Stomach smooth muscle (tissue), 2 donors: ENCODE results near the gene ITCH.

Experiments used
- H3K27ac ChIP-seq: one replicate; pipeline ENCODE4 v1.7.0; 2013; ENCODE audit warnings: mild to moderate bottlenecking, low read length, inconsistent platforms
- H3K27me3 ChIP-seq, 2 donors: one replicate each; pipeline ENCODE4 v1.7.0; 2013; ENCODE audit warnings: low read length in 2 of 2; ENCODE audit not compliant: insufficient read depth in 2 of 2, control insufficient read depth in 1 of 2
- H3K36me3 ChIP-seq, 2 donors: one replicate each; pipeline ENCODE4 v1.7.0; 2013; ENCODE audit warnings: low read length in 2 of 2; ENCODE audit not compliant: control insufficient read depth in 2 of 2, insufficient read depth in 2 of 2
- H3K4me1 ChIP-seq: one replicate; pipeline ENCODE4 v1.7.0; 2013; ENCODE audit warnings: low read length; ENCODE audit not compliant: control insufficient read depth, insufficient read depth
- H3K4me3 ChIP-seq, 2 donors: one replicate each; pipeline ENCODE4 v1.7.0; 2013; ENCODE audit warnings: low read length in 2 of 2
- H3K9ac ChIP-seq, 2 donors: one replicate each; pipeline ENCODE4 v1.7.0; 2013; ENCODE audit warnings: low read length in 2 of 2, mild to moderate bottlenecking in 1 of 2
- H3K9me3 ChIP-seq, 2 donors: one replicate each; pipeline ENCODE4 v1.7.0; 2013; ENCODE audit warnings: low read length in 2 of 2; ENCODE audit not compliant: control insufficient read depth in 2 of 2
- donor health status: healthy.
- donor health status: Pancreatic carcinoma.

ITCH gene

GRCh38 chr20:34532320-34532719 is 169.2 kb downstream of the ITCH start:
- Histone ChIP-seq H3K4me1 (peaks cover 17% of the 10 kb centered on the region), H3K27me3 (no peaks in the 10 kb centered on the region), H3K36me3 (peaks cover 53 to 76% of the 10 kb centered on the region in 2 donors), H3K9ac (no peak overlapping the region), H3K4me3 (no peak overlapping the region), H3K9me3 (no peaks in the 10 kb centered on the region), H3K27ac (no peak overlapping the region)

GRCh38 chr20:34532756-34533155 is 169.7 kb downstream of the ITCH start:
- Histone ChIP-seq H3K27me3 (no peaks in the 10 kb centered on the region), H3K4me3 (no peak overlapping the region), H3K4me1 (peaks cover 17% of the 10 kb centered on the region), H3K9ac (no peak overlapping the region), H3K36me3 (peaks cover 53 to 76% of the 10 kb centered on the region in 2 donors), H3K9me3 (no peaks in the 10 kb centered on the region), H3K27ac (no peak overlapping the region)

DNA sequence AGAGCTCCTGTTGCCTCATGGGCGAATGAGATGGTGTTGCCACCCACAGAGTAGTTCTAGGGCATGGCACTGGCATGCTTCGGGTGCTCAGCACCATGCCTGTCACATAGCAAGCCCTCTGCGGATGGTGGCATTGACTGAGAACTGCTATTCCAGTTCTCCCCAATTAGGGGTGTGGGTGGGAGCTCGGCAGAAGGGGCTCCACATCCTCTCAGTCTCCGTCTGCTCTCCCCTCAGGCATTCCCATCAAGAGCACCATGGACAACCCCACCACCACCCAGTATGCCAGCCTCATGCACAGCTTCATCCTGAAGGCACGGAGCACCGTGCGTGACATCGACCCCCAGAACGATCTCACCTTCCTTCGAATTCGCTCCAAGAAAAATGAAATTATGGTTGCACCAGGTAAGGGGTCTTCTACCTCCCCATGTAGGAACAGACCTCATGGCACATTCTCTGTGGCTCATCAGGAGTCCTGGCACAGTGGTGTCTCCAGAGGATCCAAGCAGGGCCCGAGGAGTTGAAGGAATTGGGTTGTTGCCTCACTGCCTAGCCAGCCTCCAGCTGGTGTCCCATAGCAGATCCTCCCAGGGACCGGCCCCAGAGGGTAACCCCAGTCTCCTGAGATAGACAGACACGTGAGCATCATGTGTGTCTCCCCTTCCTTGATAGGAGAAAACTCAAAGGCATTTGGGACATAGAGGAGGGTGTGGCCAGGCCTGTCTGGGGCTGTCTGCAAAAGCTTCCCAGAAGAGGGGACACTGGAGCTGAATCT is 171.5 kb downstream of the ITCH start:
- Histone ChIP-seq H3K9ac (no peak overlapping the region), H3K4me3 (no peak overlapping the region), H3K4me1 (peaks cover 5% of the 10 kb centered on the region), H3K9me3 (no peaks in the 10 kb centered on the region), H3K36me3 (peaks cover 49 to 67% of the 10 kb centered on the region in 2 donors), H3K27ac (no peak overlapping the region), H3K27me3 (no peaks in the 10 kb centered on the region)

DNA sequence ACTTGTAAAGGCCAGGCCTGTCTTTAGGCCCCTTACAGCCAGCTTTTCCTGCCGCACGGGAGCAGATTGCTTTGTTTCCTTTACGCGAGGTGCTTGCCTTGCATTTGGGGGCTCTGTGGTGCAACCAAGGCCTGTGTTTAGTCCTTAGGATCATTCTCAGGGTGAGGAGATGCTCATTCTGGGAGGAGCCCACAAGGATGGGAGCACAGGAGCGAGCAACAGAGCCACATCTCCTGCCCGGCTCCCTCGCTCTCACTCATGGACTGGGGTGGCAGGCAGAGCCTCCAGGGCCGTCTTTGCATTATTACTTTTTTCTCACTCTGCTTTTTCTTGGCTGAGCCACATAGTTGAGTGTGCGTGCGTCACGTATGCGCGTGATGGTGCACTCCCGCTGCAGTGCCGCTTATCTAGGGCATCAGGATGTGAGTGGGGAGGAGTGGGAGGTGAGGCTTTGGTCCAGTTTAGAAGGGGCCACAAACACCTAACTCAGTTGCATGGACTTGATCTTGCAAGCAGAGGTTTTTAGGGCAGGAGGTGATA is 172.3 kb downstream of the ITCH start:
- H3K9ac ChIP-seq, result no peak overlapping the region

DNA sequence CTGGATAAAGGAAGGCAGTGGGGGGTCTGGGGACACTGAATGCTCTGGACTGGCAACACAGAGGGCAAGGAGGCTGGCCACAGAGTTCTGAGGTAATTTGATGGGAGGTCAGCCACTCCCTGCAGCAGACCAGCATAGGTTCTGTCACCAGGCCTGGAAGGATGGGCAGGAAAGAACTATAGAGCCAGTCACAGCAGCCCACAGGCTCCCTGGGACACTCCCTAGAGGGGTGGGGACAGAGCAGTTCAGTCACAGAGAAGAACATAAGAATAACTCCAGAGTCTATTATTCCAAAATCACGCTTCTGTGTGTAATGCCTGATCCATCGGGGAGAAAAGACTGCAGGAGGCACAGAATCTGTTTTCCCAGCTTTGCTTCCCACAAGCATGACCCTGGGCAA is 172.8 kb downstream of the ITCH start:
- H3K9ac ChIP-seq, result no peak overlapping the region
- no peaks in the 10 kb centered on the region for H3K9me3 ChIP-seq
- peaks cover 4% of the 10 kb centered on the region for H3K4me1 ChIP-seq
- H3K27ac ChIP-seq, result no peak overlapping the region
- H3K27me3 ChIP-seq, result no peaks in the 10 kb centered on the region
- no peak overlapping the region for H3K4me3 ChIP-seq
- peaks cover 44 to 65% of the 10 kb centered on the region in 2 donors for H3K36me3 ChIP-seq

More for the DNA sequence above, 172.3 kb downstream of the ITCH start:
- no peak overlapping the region for H3K4me3 ChIP-seq
- no peaks in the 10 kb centered on the region for H3K27me3 ChIP-seq
- no peaks in the 10 kb centered on the region for H3K9me3 ChIP-seq
- peaks cover 45 to 65% of the 10 kb centered on the region in 2 donors for H3K36me3 ChIP-seq
- H3K4me1 ChIP-seq, result peaks cover 5% of the 10 kb centered on the region
- no peak overlapping the region for H3K27ac ChIP-seq

GRCh38 chr20:34536798-34537394 is 173.8 kb downstream of the ITCH start:
- no peaks in the 10 kb centered on the region for H3K9me3 ChIP-seq
- H3K4me1 ChIP-seq, result peaks cover 2% of the 10 kb centered on the region
- no peaks in the 10 kb centered on the region for H3K27me3 ChIP-seq
- no peak overlapping the region for H3K27ac ChIP-seq
- H3K4me3 ChIP-seq, result no peak overlapping the region
- H3K9ac ChIP-seq, result no peak overlapping the region
- H3K36me3 ChIP-seq, result peaks cover 44 to 67% of the 10 kb centered on the region in 2 donors

DNA sequence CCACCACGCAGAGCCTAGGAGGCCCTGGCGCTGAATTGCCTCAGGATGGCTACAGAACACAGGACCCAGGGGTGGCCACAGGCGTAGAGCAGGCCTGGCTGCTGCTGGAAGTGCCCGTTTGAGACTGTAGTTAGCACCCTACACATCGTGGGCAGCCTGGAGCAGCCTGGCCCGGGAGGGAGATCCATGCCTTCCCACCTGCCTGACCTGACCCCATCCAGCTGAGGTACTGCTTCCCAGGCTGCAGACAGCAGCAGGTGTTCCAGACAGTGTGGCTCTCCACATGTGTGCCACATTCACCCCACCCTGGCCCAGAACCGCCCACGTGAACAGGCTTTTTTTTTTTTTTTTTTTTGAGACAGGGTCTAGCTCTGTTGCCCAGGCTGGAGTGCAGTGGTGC is 174.6 kb downstream of the ITCH start:
- Histone ChIP-seq H3K9ac (no peak overlapping the region), H3K27ac (no peak overlapping the region), H3K4me3 (no peak overlapping the region), H3K36me3 (peaks cover 49 to 63% of the 10 kb centered on the region in 2 donors), H3K4me1 (peaks cover 2% of the 10 kb centered on the region), H3K27me3 (no peaks in the 10 kb centered on the region), H3K9me3 (no peaks in the 10 kb centered on the region)

DNA sequence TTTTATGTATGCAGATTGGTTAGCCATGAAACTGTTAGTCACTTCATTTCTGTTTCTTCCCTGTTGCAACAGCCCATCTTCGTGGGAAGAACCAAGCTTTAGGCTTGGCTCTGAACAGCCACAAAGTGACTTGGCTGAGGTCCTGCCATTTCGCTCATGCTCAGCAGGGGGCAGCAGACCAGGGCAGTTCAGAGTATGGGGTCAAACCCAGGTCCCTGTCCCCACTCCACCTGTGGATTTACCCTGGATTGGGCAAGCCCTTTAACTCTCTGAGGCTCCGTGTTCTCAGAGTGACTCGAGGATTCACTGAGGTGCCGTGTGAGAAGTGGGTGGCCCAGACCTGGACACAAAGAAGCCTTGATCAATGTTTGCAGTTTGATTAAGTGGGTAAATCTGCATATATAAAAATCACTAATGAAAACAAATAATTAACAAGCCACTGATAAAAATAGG is 175.6 kb downstream of the ITCH start:
- Histone ChIP-seq H3K36me3 (peaks cover 49 to 56% of the 10 kb centered on the region in 2 donors), H3K4me1 (no peaks in the 10 kb centered on the region), H3K9me3 (no peaks in the 10 kb centered on the region), H3K9ac (no peak overlapping the region), H3K27ac (no peak overlapping the region), H3K4me3 (no peak overlapping the region), H3K27me3 (no peaks in the 10 kb centered on the region)

GRCh38 chr20:34539756-34540155 is 176.7 kb downstream of the ITCH start:
- Histone ChIP-seq H3K9ac (no peak overlapping the region), H3K36me3 (peaks cover 41 to 49% of the 10 kb centered on the region in 2 donors), H3K4me1 (peaks cover 2% of the 10 kb centered on the region), H3K27me3 (no peaks in the 10 kb centered on the region), H3K4me3 (no peak overlapping the region), H3K9me3 (no peaks in the 10 kb centered on the region), H3K27ac (no peak overlapping the region)

GRCh38 chr20:34540596-34541263 is 177.7 kb downstream of the ITCH start:
- Histone ChIP-seq H3K27me3 (no peaks in the 10 kb centered on the region), H3K36me3 (peaks cover 32 to 40% of the 10 kb centered on the region in 2 donors), H3K9ac (no peak overlapping the region), H3K4me3 (no peak overlapping the region), H3K9me3 (no peaks in the 10 kb centered on the region), H3K27ac (no peak overlapping the region), H3K4me1 (peaks cover 2% of the 10 kb centered on the region)
